Tibial nerve (tissue), 4 donors: Measurements from ENCODE around the gene NHLRC4.

Source experiments
- CTCF ChIP-seq, 5 experiments: fragments of 200-600 bp in 3 of 5; fragments of 450-650 bp in 2 of 5; sonication (generic) in 3 of 5; IDR thresholded peaks; one replicate each; pipeline ENCODE4 v1.5.1; 2016 to 2019; ENCODE audit warnings: antibody characterized with exemption in 5 of 5, mild to moderate bottlenecking in 3 of 5, moderate library complexity in 2 of 5
- EP300 ChIP-seq, 2 donors: sonication (generic); formaldehyde crosslinking; IDR thresholded peaks; one replicate each; pipeline ENCODE4 v1.6.1; 2017; ENCODE audit warnings: antibody characterized with exemption in 2 of 2, mild to moderate bottlenecking in 1 of 2
- POLR2A ChIP-seq, 2 donors: fragments of 450-650 bp; IDR thresholded peaks; one replicate each; pipeline ENCODE4 v1.6.1; 2017; ENCODE audit warnings: antibody characterized with exemption in 2 of 2, mild to moderate bottlenecking in 2 of 2, moderate library complexity in 2 of 2

DNA sequence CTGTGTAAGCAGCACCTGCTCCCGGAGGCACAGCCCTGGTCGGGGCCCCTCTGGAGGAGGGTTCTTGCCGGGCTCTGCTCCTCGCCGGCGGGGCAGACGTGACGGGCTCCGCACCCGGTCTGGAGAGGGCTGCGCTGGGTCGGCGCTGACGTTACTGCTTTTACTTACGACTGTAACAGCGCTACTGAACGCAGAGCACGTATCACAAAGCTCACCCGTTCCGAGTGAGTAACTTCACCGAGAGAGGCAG, 21.8 kb downstream of the NHLRC4 start:
- TF ChIP-seq CTCF (IDR thresholded peaks at IDR 0.05) = no peak
- no peak for TF ChIP-seq POLR2A (IDR thresholded peaks at IDR 0.05)
- no peak for TF ChIP-seq EP300 (IDR thresholded peaks at IDR 0.05)
